MCF 10A (cell line): ENCODE data around the gene PRAMEF12. TPM values are rescaled to one million over a fixed set of nuclear protein-coding genes. Genes with fewer than 3 reads are reported as not detected.

Experiments
- BruUV-seq: library from RNA; stranded (reverse); fragments of 400-500 nt; replicated peaks from 2 replicates; lab custom pipeline; 2021; lab: Mats Ljungman, UMichigan
- CTCF ChIA-PET: fragments of 300-600 bp; sonication (Branson Sonifier 250); formaldehyde crosslinking; extraction: SDS; loops from one replicate; lab custom pipeline; 2021; ENCODE audit warnings: antibody characterized with exemption, inconsistent platforms; lab: Yijun Ruan, JAX
- POLR2A ChIA-PET: fragments of 300-600, 350-650 bp; sonication (Branson Sonifier 250); formaldehyde crosslinking; extraction: SDS; loops from one replicate; lab custom pipeline; 2020; ENCODE audit warnings: antibody characterized with exemption, inconsistent platforms; lab: Yijun Ruan, JAX
- DNase-seq: peaks from one replicate; pipeline ENCODE4 v3.0.0-alpha.2; 2018; ENCODE audit not compliant: unreplicated experiment
- H3K27ac Mint-ChIP-seq: one replicate; pipeline ENCODE4 v1.8.0; 2022; ENCODE audit warnings: mild to moderate bottlenecking, low read depth, mixed read lengths; ENCODE audit not compliant: unreplicated experiment
- H3K27me3 Mint-ChIP-seq: one replicate; pipeline ENCODE4 v1.8.0; 2022; ENCODE audit warnings: mixed read lengths; ENCODE audit not compliant: insufficient read depth, unreplicated experiment
- H3K36me3 Mint-ChIP-seq: one replicate; pipeline ENCODE4 v1.8.0; 2022; ENCODE audit warnings: mild to moderate bottlenecking, moderate library complexity, mixed read lengths; ENCODE audit not compliant: insufficient read depth, unreplicated experiment
- H3K4me1 Mint-ChIP-seq: one replicate; pipeline ENCODE4 v1.8.0; 2022; ENCODE audit warnings: mixed read lengths; ENCODE audit not compliant: insufficient read depth, unreplicated experiment
- H3K4me3 Mint-ChIP-seq: one replicate; pipeline ENCODE4 v1.8.0; 2022; ENCODE audit warnings: mild to moderate bottlenecking, moderate library complexity, mixed read lengths; ENCODE audit not compliant: unreplicated experiment
- H3K9me3 Mint-ChIP-seq: one replicate; pipeline ENCODE4 v1.8.0; 2022; ENCODE audit warnings: mixed read lengths; ENCODE audit not compliant: unreplicated experiment
- intact Hi-C: fragments of 100-400 bp; cut with micrococcal nuclease; formaldehyde crosslinking; loops from 2 replicates; pipeline ENCODE4 v1.14.1; 2022
- total RNA-seq: library from RNA; stranded (reverse); gene quantifications from 2 replicates; pipeline ENCODE4 v1.2.3, GENCODE V29; 2022
- TF ChIP-seq, protein P1 (sequence below): fragments of 200-600 bp; IDR thresholded peaks from one replicate; pipeline ENCODE4 v1.8.0; 2022; ENCODE audit warnings: antibody characterized with exemption, mild to moderate bottlenecking; ENCODE audit not compliant: unreplicated experiment

Gene PRAMEF12
- total RNA-seq, 1 experiment from 2014 or later: not detected

DNA sequence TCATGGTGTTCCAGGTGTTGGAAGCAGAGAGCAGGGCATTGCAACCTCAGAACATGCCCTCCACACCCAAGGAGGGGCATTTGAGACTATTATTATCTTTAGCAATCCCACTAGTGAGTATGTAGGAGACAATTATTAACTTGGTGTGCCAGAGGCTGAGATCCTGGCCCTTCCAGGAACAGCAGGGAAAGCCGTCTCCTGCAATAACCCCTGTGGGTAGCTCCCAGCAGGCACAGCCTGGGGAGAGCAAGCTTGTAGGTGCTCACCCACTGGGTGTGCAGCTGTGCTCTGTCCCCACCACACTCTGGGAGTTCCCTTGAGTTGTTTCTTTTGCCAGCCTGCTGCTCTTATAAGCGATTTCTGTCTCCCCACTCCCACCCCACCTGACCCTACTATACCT lies 17.3 kb upstream of the PRAMEF12 start:
- ChIA-PET CTCF (no interaction called here), POLR2A (no interaction called here)
- Mint-ChIP-seq H3K4me1 (no peaks in the 10 kb centered on the region), H3K27ac (no peak overlapping the region), H3K9me3 (no peaks in the 10 kb centered on the region), H3K27me3 (peaks cover 96% of the 10 kb centered on the region), H3K36me3 (no peaks in the 10 kb centered on the region), H3K4me3 (no peak overlapping the region)
- no TSS peak for BruUV-seq
- TF ChIP-seq, protein P1, sequence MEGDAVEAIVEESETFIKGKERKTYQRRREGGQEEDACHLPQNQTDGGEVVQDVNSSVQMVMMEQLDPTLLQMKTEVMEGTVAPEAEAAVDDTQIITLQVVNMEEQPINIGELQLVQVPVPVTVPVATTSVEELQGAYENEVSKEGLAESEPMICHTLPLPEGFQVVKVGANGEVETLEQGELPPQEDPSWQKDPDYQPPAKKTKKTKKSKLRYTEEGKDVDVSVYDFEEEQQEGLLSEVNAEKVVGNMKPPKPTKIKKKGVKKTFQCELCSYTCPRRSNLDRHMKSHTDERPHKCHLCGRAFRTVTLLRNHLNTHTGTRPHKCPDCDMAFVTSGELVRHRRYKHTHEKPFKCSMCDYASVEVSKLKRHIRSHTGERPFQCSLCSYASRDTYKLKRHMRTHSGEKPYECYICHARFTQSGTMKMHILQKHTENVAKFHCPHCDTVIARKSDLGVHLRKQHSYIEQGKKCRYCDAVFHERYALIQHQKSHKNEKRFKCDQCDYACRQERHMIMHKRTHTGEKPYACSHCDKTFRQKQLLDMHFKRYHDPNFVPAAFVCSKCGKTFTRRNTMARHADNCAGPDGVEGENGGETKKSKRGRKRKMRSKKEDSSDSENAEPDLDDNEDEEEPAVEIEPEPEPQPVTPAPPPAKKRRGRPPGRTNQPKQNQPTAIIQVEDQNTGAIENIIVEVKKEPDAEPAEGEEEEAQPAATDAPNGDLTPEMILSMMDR: no peak
- intact Hi-C loops: no loop called here
- no peak for DNase-seq

DNA sequence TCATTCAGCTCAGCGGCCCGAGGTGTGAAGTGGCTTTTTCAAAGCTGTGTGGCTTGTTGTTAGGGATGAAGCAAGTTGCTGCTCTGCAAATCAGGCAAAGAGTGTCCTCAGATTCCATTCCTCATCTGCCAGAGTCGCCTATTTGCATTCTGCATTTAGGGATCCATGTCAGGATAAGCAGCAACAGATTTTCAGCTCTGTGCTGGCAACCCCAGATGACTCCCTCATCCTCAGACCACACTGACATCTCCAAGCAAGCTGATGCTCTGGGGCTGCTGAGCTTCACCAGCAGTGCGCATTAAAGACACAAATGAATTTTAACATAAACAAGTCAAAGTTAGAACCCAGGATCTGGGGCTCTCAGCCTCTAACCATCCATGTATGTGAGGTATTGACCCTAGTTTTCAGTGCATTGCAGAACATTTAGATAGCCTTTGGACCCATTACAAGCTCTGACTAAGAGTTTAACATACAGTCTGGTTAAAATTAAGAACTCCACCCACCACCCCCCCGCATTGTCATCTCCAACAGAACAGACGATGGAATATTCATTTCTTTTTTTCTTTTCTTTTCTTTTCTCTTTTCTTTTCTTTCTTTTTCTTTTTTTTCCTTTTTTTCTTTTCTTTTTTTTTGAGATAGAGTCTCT lies 16.6 kb upstream of the PRAMEF12 start:
- Mint-ChIP-seq H3K4me3 (no peak overlapping the region), H3K27ac (no peak overlapping the region), H3K4me1 (no peaks in the 10 kb centered on the region), H3K36me3 (no peaks in the 10 kb centered on the region), H3K27me3 (peaks cover 90% of the 10 kb centered on the region), H3K9me3 (no peaks in the 10 kb centered on the region)
- CTCF ChIA-PET: no interaction called here
- intact Hi-C loops: no loop called here
- no TSS peak for BruUV-seq
- TF ChIP-seq, protein P1: no peak
- POLR2A ChIA-PET: interaction anchor here (0.6 kb wide), 1 partner anchor 8 kb away, joined by 3 read pairs; no protein-coding TSS in a partner anchor
- no peak for DNase-seq

DNA sequence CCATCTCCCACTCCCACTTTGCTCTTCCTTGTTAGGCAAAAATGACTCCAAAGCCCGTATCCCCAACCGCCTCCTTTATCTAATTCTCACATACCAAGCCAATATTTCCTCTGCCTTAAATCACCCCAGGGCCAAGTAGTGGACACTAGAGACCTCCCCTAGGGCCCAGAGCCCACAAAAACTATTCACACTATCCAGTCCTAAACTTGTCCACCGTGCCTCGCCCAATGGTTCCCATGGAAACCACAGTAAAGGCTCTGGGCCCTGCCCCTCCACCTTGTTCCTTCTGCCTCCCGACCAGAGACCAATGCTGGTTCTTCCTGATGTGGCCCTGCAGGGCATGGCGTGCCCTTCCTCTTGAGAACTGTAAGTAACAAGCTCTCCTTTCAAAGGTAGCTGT lies 15.7 kb upstream of the PRAMEF12 start:
- no peak overlapping the region for H3K27ac Mint-ChIP-seq
- TF ChIP-seq, protein P1: no peak
- no peak for DNase-seq
- BruUV-seq: no TSS peak
- H3K36me3 Mint-ChIP-seq: no peaks in the 10 kb centered on the region
- ChIA-PET CTCF (no interaction called here), POLR2A (no interaction called here)
- H3K4me3 Mint-ChIP-seq: no peak overlapping the region
- intact Hi-C loops: no loop called here
- H3K27me3 Mint-ChIP-seq: peaks cover 93% of the 10 kb centered on the region
- no peaks in the 10 kb centered on the region for H3K9me3 Mint-ChIP-seq
- no peaks in the 10 kb centered on the region for H3K4me1 Mint-ChIP-seq

DNA sequence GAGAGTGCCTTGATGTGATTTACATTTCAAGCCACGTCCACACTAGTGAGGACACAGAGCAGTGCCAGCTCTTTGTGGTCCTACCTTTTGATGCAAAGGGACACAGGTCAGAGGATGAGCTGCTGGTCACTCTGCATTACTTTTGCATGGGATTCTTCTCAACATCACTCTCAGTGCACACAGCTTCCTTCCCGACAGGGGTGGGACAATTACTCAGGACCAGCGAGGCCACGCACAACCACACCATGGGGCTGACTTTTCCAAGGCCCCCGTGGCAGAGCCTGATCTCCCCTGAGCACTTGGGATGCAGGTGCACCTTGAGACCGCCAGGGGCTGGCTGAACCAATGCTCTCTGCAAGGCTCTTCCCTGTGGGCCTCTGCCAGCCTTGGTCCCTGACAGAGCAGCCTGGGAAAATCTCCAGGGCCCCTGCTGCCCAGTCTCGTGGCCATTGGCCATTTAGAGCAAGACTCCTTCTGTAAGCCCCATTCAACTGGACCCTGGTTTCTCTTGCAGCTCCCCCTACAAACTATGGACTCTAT lies 13.2 kb upstream of the PRAMEF12 start:
- intact Hi-C loops: no loop called here
- TF ChIP-seq, protein P1: peak; percentile 38
- no TSS peak for BruUV-seq
- ChIA-PET CTCF (interaction anchor here (0.6 kb wide), 1 partner anchor 983 kb away, joined by 3 read pairs; no protein-coding TSS in a partner anchor), POLR2A (no interaction called here)
- Mint-ChIP-seq H3K27me3 (peaks cover 73% of the 10 kb centered on the region), H3K4me1 (no peaks in the 10 kb centered on the region), H3K27ac (no peak overlapping the region), H3K9me3 (no peaks in the 10 kb centered on the region), H3K4me3 (no peak overlapping the region), H3K36me3 (no peaks in the 10 kb centered on the region)
- DNase-seq: peak; percentile 23
